ENCODE results near the gene NCKAP5.
"Not testable (repeated sequence)": the region's sequence is repeated elsewhere in the genome, so short reads cannot be mapped to it uniquely, and the experiment has no call there.

NCKAP5 gene

DNA sequence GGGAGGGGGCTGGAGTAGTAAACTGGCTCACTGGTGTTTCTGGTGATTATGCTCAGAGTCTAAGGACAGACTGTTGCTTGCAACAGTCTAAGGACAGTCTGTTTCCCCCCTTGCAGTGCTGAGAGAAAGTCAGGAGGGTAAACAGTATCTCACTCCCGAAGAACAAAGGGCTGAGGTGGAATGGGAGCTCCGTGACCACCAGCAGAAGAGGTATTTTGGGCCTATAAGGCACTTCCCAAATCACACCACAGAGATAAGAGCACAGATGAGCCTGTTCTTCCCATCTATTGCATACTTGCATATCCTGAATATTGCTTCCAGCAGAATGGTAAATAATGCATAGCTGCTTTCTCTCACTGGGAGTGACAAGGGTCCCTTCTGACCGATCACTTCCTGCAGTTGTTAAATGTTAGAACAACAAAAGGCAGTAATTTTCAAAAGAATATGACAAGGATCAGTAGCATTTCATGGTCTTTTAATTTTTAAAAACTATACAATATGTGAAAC, 737.9 kb downstream of the NCKAP5 start:
- DNase-seq: no peak

DNA sequence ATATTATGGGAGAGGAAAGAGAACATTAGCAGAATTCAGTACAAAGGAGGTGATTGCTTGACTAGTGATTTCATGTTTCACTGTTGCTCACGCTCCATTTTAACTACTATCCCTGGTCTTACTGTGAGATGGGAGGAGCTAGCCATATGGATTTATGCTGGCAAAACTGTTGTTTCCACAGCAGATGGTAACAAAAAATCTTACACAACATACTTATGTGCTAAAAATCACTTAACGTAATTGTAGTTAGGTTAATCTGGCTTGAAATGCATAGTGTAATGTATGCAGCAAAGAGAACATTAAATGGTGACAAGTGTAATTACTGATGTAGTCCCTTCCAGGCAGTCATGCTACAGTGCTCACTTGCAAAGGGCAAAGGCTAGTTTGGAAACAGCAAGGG, 742.7 kb downstream of the NCKAP5 start:
- DNase-seq: no peak

DNA sequence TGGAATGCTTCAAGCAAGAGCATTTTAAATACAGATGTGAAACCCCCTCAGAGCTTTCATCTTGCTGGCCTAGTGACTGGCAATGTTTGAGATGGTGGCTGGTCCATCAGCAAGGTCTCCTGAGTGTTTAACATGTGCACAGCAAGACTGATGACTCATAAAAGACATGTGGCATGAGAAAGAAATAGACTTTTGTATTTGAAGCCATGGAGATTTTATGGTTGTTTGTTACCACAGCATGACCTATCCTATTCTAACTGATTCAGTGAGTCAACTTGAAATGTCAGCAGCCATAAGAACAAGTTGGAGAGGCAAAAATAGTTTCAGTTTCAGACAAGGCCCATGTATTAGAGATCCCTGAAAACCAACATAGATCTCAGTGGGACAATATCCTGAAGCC, 743.5 kb downstream of the NCKAP5 start:
- DNase-seq: no peak

DNA sequence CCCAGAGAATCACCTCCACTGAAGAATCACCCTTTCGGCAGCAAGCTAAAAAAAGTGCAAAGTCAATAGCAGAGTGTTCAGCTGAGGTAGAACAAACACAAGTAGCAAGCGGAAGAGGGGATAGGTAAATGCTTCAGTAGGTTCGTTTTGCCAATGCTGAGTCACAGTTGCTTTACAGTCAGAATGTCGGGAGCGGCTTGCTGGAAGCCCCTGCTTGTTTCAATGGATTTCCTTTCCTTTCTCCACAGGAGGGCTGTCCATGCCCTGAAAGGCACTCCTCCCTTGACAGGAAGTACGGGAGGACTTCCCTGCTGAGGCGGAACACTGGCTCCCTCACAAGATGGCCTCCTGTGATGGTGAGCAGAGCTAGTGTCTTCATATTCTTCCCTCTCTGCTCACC, 752.0 kb downstream of the NCKAP5 start:
- DNase-seq: no peak

DNA sequence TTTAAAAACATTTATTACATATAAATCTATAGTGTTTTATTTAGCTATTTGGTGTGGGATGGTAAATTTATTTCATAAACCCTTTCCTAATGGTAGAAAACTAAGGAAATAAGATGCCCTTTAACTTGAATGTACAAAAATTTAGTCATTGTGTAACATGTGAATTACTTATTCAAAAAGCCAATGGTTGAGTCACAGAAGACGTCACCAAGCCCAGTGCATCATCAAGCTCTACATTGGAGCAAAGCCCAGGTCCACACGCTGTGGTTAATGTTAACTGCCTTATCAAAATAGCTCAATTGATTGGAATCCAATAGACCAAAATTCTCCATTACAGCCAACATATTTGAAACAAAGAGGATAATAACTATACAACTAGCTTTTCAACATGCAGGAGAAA, 752.7 kb downstream of the NCKAP5 start:
- no peak for DNase-seq

DNA sequence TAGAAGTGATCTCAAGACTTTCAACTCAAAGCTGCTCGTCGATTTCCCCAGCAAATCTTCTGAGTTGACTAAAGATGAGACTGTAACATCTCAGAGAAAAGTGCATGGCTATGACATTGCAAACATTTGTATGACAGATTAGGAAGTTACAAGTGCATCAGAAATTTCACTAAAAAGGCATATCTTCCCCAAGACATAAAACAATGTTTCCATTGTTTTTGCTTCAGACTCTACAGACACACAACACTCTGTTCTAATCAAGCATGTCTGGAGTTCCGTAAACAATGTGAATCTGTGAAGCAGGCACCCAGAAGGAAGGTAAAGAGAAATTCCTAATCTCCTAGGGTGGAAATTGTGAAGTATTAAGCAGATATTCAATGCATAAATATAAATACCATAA, 753.6 kb downstream of the NCKAP5 start:
- no peak for DNase-seq

DNA sequence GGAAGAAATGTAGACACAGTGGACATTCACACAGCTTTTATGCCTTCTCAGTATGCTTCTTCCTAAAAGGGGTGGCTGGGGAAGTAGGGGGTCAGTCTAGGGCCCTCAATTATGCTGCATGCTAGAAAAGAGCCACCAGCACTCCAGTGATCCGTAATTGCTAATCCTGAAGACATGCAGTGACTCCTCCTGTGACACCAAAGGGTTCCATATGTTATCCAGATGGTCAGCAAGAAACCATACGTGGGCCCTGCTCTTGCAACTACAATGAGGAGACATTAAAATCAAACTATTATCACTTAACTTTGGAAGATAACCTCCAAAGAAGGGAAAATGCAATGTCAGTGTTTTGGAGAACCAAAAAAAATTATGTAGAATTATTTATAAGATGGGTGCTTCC, 754.8 kb downstream of the NCKAP5 start:
- no peak for DNase-seq

DNA sequence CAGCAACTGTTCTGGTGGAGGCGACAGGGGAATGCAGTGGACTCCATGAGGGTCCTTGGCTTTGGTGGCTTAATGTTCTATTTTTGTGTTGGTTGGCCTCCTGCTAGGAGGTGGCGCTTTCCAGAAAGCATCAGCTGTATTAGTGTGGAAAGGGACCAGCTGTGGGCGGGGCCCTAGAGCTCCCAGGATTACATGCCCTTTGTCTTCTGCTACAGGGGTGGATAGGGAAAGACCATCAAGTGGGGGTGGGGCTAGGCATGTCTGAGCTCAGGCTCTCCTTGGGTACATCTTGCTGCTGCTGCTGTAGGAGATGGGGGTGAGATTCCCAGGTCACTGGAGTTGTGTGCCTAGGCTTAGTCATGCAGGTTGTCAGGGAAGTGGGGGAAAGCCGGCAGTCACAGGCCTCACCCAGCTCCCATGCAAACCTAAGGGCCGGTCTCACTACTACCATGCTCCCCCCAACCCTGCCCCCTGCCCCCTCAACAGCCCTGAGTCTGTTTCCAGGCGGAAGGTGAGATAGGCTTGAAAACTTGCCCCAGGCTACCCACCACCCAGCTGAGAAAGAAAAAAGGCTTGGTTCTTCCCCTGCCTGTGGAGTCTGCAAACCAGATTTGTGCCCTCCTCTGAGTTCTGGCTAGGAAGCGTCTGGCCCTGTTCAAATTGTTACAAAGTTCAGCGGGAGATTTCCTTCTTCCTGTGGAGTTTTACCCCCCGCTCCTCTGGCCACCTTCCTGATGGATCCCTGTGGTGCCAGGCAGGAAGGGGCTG, 756.9 kb downstream of the NCKAP5 start:
- DNase-seq: no peak

DNA sequence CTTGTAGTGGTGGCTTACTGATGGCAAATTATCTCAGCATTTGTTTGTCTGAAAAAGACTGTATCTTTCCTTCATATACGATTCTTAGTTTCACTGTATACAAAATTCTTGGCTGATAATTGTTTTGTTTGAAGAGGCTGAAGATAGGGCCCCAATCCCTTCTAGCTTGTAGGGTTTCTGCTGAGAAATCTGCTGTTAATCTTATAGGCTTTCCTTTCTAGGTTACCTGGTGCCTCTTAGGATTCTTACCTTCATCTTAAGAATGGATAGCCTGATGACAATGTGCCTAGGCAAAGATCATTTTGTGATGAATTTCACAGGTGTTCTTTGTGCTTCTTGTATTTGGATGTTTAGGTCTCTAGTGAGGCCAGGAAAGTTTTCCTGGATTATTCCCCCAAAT, 758.3 kb downstream of the NCKAP5 start:
- DNase-seq: not testable (repeated sequence)

DNA sequence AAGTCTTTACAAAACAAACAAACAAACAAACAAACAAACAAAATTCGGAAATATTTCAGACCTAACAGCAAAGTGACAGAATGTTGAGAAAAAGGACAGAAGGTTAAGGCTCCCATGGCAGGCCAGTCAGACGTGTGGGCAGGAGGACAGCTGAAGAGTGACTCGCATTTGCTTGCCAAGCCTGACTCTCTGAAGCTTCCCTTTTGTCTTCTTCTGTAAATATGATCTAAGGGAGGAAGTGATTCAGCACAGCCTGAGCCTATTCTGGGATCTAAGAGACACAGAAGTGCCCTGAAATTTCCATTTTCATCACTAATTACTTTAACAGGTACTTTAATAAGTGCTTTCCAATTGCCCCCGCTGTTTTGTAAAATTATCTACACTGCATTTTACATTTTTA, 764.2 kb downstream of the NCKAP5 start:
- DNase-seq: no peak

DNA sequence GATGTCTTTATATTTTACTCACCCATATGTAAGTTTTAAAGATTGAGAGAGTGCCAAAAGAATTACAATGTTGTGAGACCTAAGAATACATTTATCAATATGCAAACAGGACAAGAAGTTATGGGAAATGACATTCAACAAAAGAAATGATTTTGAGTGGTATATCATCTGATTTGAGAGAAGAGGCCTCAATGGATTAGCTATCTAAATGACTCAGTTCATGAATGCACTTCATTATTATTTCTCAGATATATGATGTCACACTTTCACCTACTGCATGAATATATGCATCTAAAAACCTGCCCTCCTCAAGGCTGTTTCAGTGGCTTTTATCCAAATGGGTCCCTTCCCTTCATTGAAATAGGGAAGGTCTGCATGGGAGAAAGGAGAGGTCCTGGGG, 769.9 kb downstream of the NCKAP5 start:
- no peak for DNase-seq

DNA sequence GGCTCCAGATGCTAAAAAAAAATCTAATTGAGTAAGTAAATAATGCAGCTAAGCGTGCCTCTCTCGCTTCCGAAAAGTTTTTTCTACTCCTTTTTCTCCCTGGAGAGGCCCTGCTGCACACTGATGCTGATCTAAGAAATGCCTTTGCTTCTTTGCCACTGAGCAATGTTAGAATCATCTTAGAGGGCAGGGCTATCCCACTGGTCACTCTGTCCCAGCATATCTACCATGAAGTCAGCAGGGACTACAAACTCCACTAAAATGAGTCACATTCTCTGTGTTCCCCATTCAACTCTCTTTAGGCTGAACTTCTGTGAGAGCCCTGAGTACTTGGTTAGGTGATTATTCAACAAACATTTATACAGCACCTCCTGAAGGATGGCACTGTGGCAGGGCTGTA, 770.7 kb downstream of the NCKAP5 start:
- DNase-seq: no peak

DNA sequence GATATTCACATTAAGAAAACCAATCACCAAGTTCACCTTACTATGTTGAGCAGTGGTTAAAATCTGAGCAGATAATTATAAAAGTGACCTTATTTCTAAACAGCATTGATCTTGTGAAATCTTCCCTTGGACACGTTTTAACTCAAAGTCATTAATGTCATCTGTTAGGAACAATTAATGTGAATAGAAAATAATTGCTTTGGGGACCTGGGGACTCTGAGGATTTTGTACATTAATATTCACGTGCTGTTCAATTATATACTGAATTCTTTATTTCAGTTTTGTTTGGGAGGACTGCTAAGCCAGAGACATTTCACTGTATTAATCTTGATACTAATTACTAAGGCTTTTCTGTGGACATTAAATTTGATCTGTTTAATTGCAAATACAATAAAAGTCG, 771.2 kb downstream of the NCKAP5 start:
- no peak for DNase-seq

DNA sequence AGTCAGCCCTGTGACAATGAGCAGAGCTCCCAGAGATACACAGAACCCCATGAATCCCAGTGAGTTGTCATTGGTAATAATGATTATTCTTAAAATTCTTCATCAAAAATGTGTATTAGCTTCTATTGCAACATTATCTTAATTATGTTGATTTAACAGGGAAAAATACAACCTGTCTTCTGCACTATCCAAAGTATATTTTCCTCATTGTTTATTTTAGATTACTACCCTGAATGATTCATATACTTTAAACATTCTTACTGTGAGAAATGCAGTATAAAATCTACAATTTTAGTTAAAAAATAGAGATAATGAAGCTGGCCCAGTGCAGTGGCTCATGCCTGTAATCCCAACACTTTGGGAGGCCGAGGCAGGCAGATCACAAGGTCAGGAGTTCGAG, 773.0 kb downstream of the NCKAP5 start:
- DNase-seq: no peak

DNA sequence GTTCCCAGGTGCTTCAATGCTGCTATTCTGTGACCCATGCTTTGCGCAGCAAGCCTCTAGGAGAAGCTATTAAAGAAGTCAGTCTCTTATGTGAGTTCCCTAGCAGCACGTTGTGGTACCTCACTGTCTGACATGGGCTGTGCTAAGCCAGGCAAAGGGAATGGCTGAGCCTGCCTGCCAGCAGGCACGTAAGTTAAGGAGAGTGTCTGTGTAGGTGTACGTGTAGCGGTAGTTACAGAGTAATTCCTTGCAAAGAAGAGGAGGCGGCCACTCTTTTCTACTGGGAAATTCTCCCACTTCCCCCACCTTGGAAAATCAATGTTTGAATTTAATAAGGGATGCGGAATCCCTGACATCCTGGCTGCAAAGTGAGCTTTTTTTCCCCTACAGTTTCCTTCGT, 774.7 kb downstream of the NCKAP5 start:
- no peak for DNase-seq

DNA sequence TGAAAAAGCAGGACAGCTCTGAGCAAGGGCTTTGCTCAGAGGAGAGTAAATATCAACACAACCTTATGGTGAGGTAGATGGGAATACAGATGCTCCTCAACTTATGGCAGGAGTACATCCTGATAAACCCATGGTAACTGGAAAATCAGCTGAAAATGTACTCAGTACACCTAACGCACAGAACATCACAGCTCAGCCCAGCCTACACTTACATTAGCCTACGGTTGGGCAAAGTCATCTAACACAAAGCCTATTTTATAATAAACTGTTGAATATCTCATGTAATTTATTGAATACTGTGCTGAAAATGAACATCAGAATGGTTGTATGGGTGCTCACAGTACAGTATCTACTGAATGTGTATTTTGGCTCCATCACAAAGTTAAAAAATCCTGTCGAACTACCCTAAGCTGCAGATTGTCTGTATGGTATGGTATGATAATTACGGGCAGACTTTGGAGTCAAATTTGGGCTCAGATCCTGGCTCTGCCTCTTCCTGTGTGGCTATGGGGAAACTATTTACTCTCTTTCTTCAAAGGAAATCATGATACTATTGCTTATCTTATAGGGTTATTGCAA, 778.0 kb downstream of the NCKAP5 start:
- DNase-seq: no peak

DNA sequence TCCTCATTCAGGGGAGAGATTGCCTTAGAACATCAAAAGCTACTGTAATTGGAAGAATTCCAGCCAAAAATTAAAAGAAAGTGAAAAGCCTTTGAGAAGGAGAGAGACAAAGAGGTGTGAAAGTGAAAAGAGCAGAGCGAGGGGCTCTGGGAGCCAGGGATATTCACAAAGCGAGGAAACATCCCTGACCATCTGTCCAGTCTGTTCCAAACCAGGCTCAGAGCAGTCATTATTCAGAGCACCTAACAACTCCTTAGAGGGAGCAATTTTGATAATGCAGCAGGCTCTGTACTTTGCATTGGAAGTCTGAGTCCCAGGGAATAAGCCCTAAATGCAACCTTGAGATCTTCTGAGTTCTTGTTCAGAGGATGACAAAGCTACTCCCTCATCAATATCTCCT, 779.2 kb downstream of the NCKAP5 start:
- DNase-seq: no peak

DNA sequence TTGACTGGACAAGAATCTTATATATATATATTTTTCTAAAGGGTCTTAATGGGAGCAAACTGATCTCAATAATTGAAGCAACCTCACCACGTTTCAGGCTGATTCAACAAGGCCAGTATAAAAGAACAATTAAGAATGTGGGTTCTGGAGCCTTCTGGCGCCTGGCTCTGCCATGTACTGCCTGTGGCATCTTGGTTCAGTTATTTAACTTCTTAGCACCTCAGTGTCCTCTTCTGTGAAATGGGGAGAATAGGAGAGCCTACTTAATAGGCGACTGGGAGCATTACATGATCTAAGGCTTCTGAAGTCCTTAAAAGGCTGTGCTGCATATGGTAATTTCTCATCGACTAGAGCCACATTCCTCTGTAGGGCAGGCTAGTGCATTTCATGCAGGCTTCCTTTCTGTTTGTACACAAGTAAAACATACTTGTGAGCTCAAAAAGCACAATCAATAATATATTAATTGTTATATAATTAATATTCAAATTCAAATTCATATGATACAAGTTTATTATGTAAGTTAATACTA, 779.9 kb downstream of the NCKAP5 start:
- no peak for DNase-seq

DNA sequence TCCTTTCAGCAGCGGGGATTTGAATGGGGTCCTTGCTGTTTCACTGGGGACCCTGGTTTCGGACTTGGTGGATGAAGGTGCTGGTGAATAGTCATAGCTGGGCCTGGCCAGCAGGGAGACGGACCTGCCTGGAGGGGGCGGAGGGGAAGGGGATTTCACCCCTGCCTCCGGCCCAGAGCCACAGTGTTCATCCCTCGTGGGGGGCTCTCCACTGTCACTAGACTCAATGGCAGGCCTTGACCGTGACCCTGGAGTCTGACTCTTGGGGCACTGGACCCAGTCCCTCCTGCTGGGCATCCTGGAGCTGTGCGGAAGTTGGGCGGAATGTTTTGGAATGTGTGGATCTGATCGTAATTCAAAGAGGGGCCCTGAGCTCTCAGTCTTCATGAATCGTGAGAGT, 784.4 kb downstream of the NCKAP5 start:
- no peak for DNase-seq

DNA sequence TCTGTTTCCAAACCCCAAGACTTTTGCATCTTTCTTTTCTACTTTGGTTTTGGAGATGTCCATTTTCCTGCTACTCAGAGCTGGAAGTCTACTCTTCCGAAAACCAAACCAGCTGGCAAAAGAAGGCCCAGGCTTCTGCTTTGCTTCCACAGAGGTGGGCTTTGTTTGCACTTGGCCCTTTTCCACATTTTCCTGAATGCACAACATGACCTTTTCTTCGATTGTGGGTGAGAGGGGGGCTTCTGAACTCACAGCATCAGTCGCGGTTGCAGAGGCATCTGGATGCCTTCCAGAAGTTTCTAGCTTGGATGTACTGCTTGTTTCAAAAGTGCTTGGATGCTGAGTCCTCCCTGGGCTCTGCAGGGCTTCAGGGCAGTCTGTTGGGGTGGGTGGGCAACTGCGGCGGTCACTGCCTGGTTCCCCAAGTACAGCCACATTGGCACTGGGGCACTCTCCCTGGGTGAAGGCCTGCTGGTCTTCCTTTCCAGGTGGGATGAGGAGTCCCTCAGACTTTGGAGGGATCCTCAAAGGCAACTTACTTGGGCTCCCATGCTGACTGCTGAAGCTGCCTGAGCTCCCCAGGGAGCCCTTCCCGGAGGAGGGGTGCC, 786.0 kb downstream of the NCKAP5 start:
- no peak for DNase-seq

DNA sequence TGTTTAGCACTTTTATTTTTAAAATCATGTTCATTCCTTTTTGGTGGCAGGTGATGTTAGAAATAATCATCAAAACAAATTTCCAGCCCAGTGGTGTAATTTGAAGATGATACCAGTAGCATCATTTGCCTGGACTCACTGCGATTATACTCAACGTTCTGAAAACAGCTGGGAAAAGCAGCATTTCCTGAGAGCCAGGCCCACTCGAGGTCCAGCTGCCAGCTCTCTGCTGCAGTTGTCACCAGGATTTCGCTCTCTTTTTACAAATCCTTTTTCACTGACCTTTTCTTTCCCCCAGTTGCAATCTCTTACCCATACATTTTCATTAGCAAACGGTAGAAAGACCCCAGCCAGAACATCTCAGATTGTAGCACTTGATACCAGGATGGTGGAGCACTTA, 787.6 kb downstream of the NCKAP5 start:
- DNase-seq: no peak

DNA sequence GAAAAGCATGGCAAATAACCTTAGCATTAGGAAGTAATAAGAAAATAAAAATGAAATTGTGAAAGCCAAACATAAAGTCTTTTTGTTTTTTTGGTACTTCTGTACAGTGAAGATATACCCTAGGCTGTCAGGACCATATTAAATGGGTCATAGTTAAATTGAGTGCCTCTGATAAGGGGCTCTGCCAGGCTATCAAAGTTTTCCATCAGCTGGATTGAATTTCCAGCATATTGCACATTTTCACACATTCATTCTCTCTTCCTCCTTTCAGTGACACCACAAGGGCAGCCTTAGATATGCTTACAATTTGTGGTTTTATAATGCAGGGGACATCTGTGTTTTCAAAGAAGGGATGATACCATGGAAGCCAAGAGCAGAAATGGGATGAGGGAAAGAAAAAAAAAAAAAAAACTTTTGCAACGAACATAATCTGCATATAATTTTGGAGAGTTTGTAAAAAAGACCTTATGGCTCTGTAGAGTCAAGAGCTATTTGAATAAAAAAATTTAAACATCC, 789.0 kb downstream of the NCKAP5 start:
- DNase-seq: no peak

DNA sequence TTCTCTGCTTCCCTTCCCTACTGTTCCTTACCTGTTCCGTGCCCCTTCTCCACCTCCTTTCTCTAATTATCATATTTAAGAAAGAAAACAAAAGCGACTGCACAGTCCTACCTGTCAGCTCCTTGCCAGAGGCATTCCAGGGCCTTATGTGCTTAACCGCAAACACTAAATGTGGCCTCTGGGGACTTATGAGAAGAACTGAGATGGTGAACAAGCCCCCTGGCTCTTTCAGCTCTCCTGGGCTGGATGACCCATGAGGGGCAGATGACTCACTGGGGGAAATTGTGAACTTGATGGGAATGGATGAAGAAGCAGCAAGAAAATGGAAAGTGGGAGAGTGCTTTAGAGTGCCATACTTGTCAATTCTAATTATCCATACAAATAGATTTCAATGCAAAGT, 792.0 kb downstream of the NCKAP5 start:
- DNase-seq: no peak

DNA sequence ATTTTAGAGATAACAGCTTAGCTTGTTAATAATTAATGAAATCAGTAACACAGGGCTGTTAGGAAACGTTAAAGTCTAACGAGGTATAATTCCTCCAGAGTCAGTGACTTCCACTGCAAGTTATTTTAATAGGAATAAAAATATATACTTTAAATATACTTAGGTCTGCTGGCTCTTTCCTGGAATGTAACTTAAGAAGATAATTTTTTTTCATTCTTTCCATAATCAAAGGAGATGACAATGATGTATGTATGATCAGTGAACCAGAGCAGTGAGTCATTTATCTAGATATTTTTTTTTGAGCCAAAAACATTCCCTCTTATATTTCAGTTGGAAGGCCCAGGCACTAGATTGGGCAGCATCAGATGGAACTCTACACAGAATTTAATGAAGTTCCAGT, 794.1 kb downstream of the NCKAP5 start:
- no peak for DNase-seq
